GM12874 (cell line): ENCODE measurements around the gene FRMD8.

Experiments
- CTCF ChIP-seq: IDR thresholded peaks from 2 replicates; pipeline ENCODE4 v1.5.1; 2011; ENCODE audit warnings: low read depth, mild to moderate bottlenecking, control low read depth, low read length, moderate library complexity; ENCODE audit not compliant: insufficient read depth

FRMD8 gene

GRCh38 chr11:65439331-65440181 lies 53.1 kb downstream of the FRMD8 start:
- TF ChIP-seq CTCF, result no peak

- TF ChIP-seq CTCF, result no peak
These were observed 54.5 kb downstream of the FRMD8 start for GRCh38 chr11:65440831-65441499.

- TF ChIP-seq CTCF, result no peak
These were observed 56.5 kb downstream of the FRMD8 start for GRCh38 chr11:65442842-65443331.

- TF ChIP-seq CTCF, result no peak
These were observed 58.0 kb downstream of the FRMD8 start for GRCh38 chr11:65444314-65445051.

- TF ChIP-seq CTCF, result no peak
These were observed 58.7 kb downstream of the FRMD8 start for GRCh38 chr11:65445101-65445603.

- TF ChIP-seq CTCF, result no peak
These were observed 59.4 kb downstream of the FRMD8 start for GRCh38 chr11:65445604-65446445.
